Loucy (cell line): Measurements from ENCODE around the gene INSR.

ENCODE experiments used
- H2AFZ ChIP-seq: fragments of 200-600 bp; sonication (generic); 2 replicates; pipeline ENCODE4 v1.6.0; 2016; ENCODE audit warnings: antibody characterized with exemption, mild to moderate bottlenecking, low read length, moderate library complexity
- H3F3A ChIP-seq: fragments of 200-600 bp; 2 replicates; pipeline ENCODE4 v1.6.0; 2016; ENCODE audit warnings: antibody characterized with exemption, low read depth, mild to moderate bottlenecking
- H3K27me3 ChIP-seq: fragments of 200-600 bp; sonication (generic); 2 replicates; pipeline ENCODE4 v1.6.1; 2014; ENCODE audit warnings: low read length, mild to moderate bottlenecking; ENCODE audit not compliant: insufficient read depth, poor library complexity, severe bottlenecking
- H3K36me3 ChIP-seq: fragments of 200-600 bp; sonication (generic); 2 replicates; pipeline ENCODE4 v1.6.1; 2016; ENCODE audit warnings: low read length; ENCODE audit not compliant: insufficient read depth
- H3K4me1 ChIP-seq: fragments of 200-600 bp; sonication (generic); 2 replicates; pipeline ENCODE4 v1.5.1; 2014; ENCODE audit warnings: low read length, mild to moderate bottlenecking; ENCODE audit not compliant: insufficient read depth, poor library complexity, severe bottlenecking
- H3K4me2 ChIP-seq: fragments of 200-600 bp; sonication (generic); 2 replicates; pipeline ENCODE4 v1.6.0; 2014; ENCODE audit warnings: antibody characterized with exemption, low read length, low read depth, mild to moderate bottlenecking; ENCODE audit not compliant: poor library complexity, severe bottlenecking
- H3K4me3 ChIP-seq: fragments of 200-600 bp; sonication (generic); 2 replicates; pipeline ENCODE4 v1.5.1; 2014; ENCODE audit warnings: low read length, mild to moderate bottlenecking, mixed read lengths; ENCODE audit not compliant: poor library complexity, severe bottlenecking
- H3K79me2 ChIP-seq: fragments of 200-600 bp; sonication (generic); 2 replicates; pipeline ENCODE4 v1.6.1; 2014; ENCODE audit warnings: low read length; ENCODE audit not compliant: insufficient read depth
- H3K9ac ChIP-seq: fragments of 200-600 bp; sonication (generic); 2 replicates; pipeline ENCODE4 v1.6.0; 2014; ENCODE audit warnings: mild to moderate bottlenecking, low read depth, low read length, moderate library complexity; ENCODE audit not compliant: poor library complexity, severe bottlenecking
- H3K9me2 ChIP-seq: fragments of 200-600 bp; sonication (generic); replicated peaks from 2 replicates; pipeline ENCODE4 v1.6.1; 2016; ENCODE audit warnings: low read depth, low read length, mixed read lengths
- H3K9me3 ChIP-seq: fragments of 200-600 bp; sonication (generic); 2 replicates; pipeline ENCODE4 v1.6.1; 2014; ENCODE audit warnings: mild to moderate bottlenecking, antibody characterized with exemption, low read length, low read depth; ENCODE audit not compliant: insufficient read depth
- H4K20me1 ChIP-seq: fragments of 200-600 bp; sonication (generic); 2 replicates; pipeline ENCODE4 v1.6.0; 2014; ENCODE audit warnings: antibody characterized with exemption, low read length, mild to moderate bottlenecking; ENCODE audit not compliant: insufficient read depth, poor library complexity, severe bottlenecking
- CTCF ChIP-seq: fragments of 200-600 bp; sonication (generic); conservative IDR thresholded peaks from 2 replicates; pipeline ENCODE4 v1.5.1; 2014; ENCODE audit warnings: mild to moderate bottlenecking, antibody characterized with exemption, low read length
- EZH2phosphoT487 ChIP-seq: fragments of 200-600 bp; IDR thresholded peaks from 2 replicates; pipeline ENCODE4 v1.6.1; 2018; ENCODE audit warnings: antibody characterized with exemption, mild to moderate bottlenecking, moderate library complexity, borderline replicate concordance

Gene INSR

GRCh38 chr19:7106711-7107657 lies 187.2 kb downstream of the INSR start:
- Histone ChIP-seq H3K9me2 (no peaks in the 10 kb centered on the region), H3K27me3 (no peaks in the 10 kb centered on the region), H3F3A (no peaks in the 10 kb centered on the region), H3K4me1 (no peaks in the 10 kb centered on the region), H3K36me3 (no peaks in the 10 kb centered on the region), H3K9me3 (no peaks in the 10 kb centered on the region), H3K79me2 (no peaks in the 10 kb centered on the region), H2AFZ (no peak overlapping the region), H3K4me2 (no peak overlapping the region), H3K4me3 (no peak overlapping the region), H4K20me1 (no peaks in the 10 kb centered on the region), H3K9ac (no peak overlapping the region)
- TF ChIP-seq EZH2phosphoT487 (no peak), CTCF (no peak)

- peaks cover under 1% of the 10 kb centered on the region for H3K4me1 ChIP-seq
- H3K4me3 ChIP-seq = no peak overlapping the region
- H3F3A ChIP-seq = no peaks in the 10 kb centered on the region
- H3K79me2 ChIP-seq = no peaks in the 10 kb centered on the region
- no peaks in the 10 kb centered on the region for H3K9me3 ChIP-seq
- no peaks in the 10 kb centered on the region for H3K27me3 ChIP-seq
- TF ChIP-seq EZH2phosphoT487 (no peak), CTCF (no peak)
- H3K9me2 ChIP-seq = no peaks in the 10 kb centered on the region
- no peak overlapping the region for H3K4me2 ChIP-seq
- no peak overlapping the region for H3K9ac ChIP-seq
- H2AFZ ChIP-seq = no peak overlapping the region
- H4K20me1 ChIP-seq = no peaks in the 10 kb centered on the region
- H3K36me3 ChIP-seq = no peaks in the 10 kb centered on the region
Observed at GRCh38 chr19:7104747-7105447, 189.3 kb downstream of the INSR start.

GRCh38 chr19:7101498-7102253 lies 192.5 kb downstream of the INSR start:
- Histone ChIP-seq H3K4me1 (peaks cover 15% of the 10 kb centered on the region), H3K36me3 (no peaks in the 10 kb centered on the region), H3K79me2 (no peaks in the 10 kb centered on the region; the same call in 1 of the 2 replicates), H3K9ac (no peak overlapping the region), H3K9me3 (no peaks in the 10 kb centered on the region), H3K9me2 (no peaks in the 10 kb centered on the region), H3F3A (no peaks in the 10 kb centered on the region), H3K4me2 (no peak overlapping the region), H3K27me3 (no peaks in the 10 kb centered on the region), H2AFZ (no peak overlapping the region), H4K20me1 (no peaks in the 10 kb centered on the region), H3K4me3 (no peak overlapping the region)
- no peak for TF ChIP-seq CTCF
- no peak for TF ChIP-seq EZH2phosphoT487
